Measurements from ENCODE around the gene POLR2J2. TPM values are rescaled to one million over a fixed set of nuclear protein-coding genes. Genes with fewer than 3 reads are reported as not detected.
"Not testable (repeated sequence)": the region's sequence is repeated elsewhere in the genome, so short reads cannot be mapped to it uniquely, and the experiment has no call there.

POLR2J2 gene
- total RNA-seq, 6 experiments from 2014 or later = 6.3 to 8.4 (median 7.6) TPM

DNA sequence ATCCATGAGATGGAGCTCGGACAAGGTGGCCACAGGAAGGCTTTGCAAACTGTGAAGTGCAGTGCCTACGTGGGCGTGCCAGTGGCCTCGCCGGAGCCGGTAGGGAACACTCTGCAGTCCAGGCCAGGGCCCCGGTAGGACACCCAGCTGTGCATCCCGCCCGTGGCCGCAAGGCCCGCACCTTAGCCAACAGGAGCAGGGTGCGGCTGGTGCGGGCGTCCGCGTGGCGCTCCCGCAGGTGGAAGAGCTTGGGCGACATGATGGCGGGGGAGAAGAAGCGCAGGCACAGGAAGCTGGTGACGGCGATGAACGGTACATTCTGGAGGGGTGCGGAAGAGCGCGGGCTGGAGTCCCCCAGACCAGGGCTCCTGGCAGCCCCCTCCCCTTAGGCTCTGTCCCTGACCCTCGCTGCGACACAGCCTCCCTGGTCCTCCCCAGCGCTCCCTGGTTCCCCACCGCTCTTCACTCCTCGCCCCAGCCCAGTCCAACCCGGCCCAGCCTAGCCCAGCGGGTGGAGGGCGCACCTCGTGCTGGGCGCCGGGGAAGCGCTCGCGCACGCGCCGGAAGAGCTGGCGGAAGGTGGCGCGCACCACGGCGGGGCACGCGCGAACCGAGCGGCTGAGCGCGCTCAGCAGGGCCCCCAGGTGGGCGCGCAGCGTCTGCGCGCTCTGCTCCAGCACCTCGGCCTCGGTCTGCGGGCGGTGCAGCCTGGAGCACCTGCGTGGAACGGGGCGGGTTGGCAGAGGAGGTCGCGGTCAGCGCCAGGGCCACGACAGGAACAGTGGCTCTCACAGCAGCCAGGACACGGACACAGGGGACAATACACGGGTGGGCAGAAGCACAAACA is 18.2 kb upstream of the POLR2J2 start:
- not testable (repeated sequence) for H3K27ac Mint-ChIP-seq; H3K4me1 Mint-ChIP-seq (ENCODE audit: low read depth); H3K36me3 Mint-ChIP-seq (ENCODE audit: low read depth); H3K27me3 Mint-ChIP-seq (ENCODE audit: insufficient read depth); DNase-seq; H3K4me3 Mint-ChIP-seq; H3K9me3 Mint-ChIP-seq

- not testable (repeated sequence) for DNase-seq; H3K27ac Mint-ChIP-seq; H3K27me3 Mint-ChIP-seq (ENCODE audit: insufficient read depth); H3K9me3 Mint-ChIP-seq; H3K4me3 Mint-ChIP-seq; H3K36me3 Mint-ChIP-seq (ENCODE audit: low read depth); H3K4me1 Mint-ChIP-seq (ENCODE audit: low read depth)
Measured at GRCh38 chr7:102688299-102689036, 17.0 kb upstream of the POLR2J2 start.

GRCh38 chr7:102682560-102682959 is 11.1 kb upstream of the POLR2J2 start:
- not testable (repeated sequence) for H3K4me3 Mint-ChIP-seq; H3K9me3 Mint-ChIP-seq; H3K27ac Mint-ChIP-seq; DNase-seq; H3K27me3 Mint-ChIP-seq (ENCODE audit: insufficient read depth); H3K36me3 Mint-ChIP-seq (ENCODE audit: low read depth); H3K4me1 Mint-ChIP-seq (ENCODE audit: low read depth)

DNA sequence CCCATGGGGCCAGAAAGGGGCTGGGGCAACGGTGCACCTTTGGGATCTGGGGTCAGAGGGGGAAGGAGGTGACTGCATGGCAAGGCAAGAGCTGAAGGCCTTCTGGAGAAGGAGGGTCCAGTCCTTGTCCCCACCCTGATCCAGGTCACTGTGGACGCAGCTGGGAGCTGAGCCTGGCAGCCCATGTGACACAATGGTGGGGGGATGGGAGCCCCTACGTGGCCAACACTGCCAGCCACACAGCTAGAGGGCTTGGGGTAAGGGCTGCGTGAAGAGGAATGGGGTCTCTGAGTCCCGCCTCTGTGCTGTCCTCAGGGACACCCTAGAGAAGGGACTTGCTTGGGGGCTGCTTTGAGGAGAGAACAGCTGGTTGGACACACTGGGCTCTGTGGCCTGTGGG is 9.3 kb upstream of the POLR2J2 start:
- not testable (repeated sequence) for H3K27ac Mint-ChIP-seq; H3K27me3 Mint-ChIP-seq (ENCODE audit: insufficient read depth); H3K36me3 Mint-ChIP-seq (ENCODE audit: low read depth); H3K4me1 Mint-ChIP-seq (ENCODE audit: low read depth); H3K9me3 Mint-ChIP-seq; DNase-seq; H3K4me3 Mint-ChIP-seq

DNA sequence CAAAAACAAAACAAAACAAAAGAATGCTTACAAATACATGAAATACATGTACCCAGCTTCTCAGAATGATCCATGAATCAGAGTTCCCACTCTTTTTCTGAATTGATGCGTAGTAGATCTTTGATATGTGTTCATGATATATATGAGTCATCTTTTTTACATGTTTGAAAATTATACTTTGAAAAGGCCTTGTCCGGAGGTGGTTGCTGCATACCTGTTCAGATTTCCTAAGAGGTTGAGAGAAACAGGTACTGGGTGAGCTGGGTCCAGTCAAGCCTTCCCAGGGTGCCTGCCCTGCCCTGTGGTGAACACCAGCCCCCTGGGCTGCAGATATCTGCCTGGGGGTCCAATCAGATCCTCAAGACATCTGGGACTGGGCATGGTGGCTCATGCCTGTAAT is 4.1 kb upstream of the POLR2J2 start:
- not testable (repeated sequence) for H3K9me3 Mint-ChIP-seq; H3K4me1 Mint-ChIP-seq (ENCODE audit: low read depth); H3K27ac Mint-ChIP-seq; H3K4me3 Mint-ChIP-seq; H3K27me3 Mint-ChIP-seq (ENCODE audit: insufficient read depth); H3K36me3 Mint-ChIP-seq (ENCODE audit: low read depth); DNase-seq

- not testable (repeated sequence) for H3K36me3 Mint-ChIP-seq (ENCODE audit: low read depth); H3K4me1 Mint-ChIP-seq (ENCODE audit: low read depth); H3K9me3 Mint-ChIP-seq; H3K27ac Mint-ChIP-seq; H3K27me3 Mint-ChIP-seq (ENCODE audit: insufficient read depth); H3K4me3 Mint-ChIP-seq; DNase-seq
Measured at GRCh38 chr7:102673447-102674067, 2.1 kb upstream of the POLR2J2 start.

DNA sequence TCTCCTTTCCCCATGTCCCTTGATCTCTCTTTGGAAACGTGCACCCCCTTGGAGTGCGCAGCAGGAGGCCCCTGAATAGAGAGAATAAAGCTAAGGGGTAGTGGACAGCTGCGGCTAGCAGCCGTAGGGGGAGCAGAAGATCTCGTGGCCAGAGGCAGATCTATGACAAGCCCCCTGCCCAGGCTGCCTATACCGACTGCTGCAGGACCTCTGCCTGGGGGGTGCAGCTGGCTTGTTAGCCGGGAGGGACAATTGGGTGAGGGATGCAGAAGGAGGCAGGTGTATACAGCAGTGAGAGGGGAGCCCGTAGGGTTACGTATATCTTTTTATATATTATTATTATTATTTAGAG is 469 bp upstream of the POLR2J2 start:
- H3K4me1 Mint-ChIP-seq (ENCODE audit: low read depth); H3K9me3 Mint-ChIP-seq; H3K36me3 Mint-ChIP-seq (ENCODE audit: low read depth); H3K4me3 Mint-ChIP-seq; H3K27me3 Mint-ChIP-seq (ENCODE audit: insufficient read depth); DNase-seq; H3K27ac Mint-ChIP-seq: not testable (repeated sequence)

DNA sequence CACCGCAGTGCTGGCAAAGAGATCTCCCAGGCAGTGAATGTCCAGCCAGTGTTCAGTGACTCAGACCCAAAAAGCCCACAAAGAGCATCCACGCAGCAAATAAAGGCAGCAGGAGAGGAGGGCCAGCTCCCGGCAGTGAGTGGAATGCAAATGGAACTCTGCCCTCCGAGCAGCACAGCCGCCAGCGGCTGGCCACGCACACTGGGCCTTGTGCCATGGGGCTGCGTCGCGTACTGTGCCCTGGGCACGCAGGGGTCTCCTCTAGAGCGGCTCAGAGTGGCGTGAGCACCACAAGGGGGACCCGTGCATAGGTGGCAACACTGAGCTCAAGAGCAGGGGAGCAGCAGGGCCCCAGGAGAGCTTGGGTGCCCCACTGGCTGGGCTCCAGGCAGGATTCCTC is 3.9 kb downstream of the POLR2J2 start:
- not testable (repeated sequence) for H3K4me3 Mint-ChIP-seq; H3K36me3 Mint-ChIP-seq (ENCODE audit: low read depth); H3K27ac Mint-ChIP-seq; DNase-seq; H3K9me3 Mint-ChIP-seq; H3K27me3 Mint-ChIP-seq (ENCODE audit: insufficient read depth); H3K4me1 Mint-ChIP-seq (ENCODE audit: low read depth)

- not testable (repeated sequence) for H3K4me1 Mint-ChIP-seq (ENCODE audit: low read depth); H3K4me3 Mint-ChIP-seq; H3K27ac Mint-ChIP-seq; H3K27me3 Mint-ChIP-seq (ENCODE audit: insufficient read depth); DNase-seq; H3K36me3 Mint-ChIP-seq (ENCODE audit: low read depth); H3K9me3 Mint-ChIP-seq
Measured at GRCh38 chr7:102666850-102667249, 4.6 kb downstream of the POLR2J2 start.

DNA sequence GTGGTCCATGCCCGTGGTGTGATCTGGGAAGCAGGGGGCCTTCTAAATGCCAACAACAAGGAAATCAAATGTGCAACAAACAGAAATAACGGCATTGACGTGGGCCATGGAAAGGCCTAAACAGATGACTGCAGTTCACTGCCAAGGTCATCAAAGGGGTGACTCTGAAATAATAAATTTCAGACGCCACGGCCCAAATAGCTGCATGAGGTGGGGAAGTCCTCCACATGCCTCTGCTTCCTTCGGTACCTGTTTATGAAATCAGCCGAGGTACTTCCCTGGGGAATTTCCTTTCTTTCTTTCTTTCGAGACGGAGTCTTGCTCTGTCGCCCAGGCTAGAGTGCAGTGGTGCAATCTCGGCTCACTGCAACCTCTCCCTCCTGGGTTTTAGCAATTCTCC is 6.7 kb downstream of the POLR2J2 start:
- not testable (repeated sequence) for H3K27me3 Mint-ChIP-seq (ENCODE audit: insufficient read depth); H3K4me1 Mint-ChIP-seq (ENCODE audit: low read depth); H3K4me3 Mint-ChIP-seq

DNA sequence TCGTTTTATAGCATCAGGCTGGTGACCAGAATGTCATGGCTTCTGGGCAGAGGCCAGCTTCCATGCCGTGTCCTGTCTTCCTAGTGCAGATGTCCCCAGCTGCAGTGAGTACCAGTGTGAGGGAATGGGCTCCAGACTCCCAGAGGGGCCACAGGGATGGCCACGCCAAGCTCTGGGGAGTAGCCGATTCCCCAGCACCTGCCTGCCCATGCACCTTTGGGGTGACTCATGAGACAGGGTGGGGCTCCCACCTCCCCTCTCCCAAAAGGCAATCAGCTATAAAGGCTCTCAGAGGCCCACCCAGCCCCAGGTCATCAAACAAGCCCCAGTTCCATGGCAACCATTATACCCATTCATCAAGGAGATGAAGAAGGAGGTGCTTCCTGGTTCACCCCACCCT is 21.5 kb downstream of the POLR2J2 start, which contains the start of gene SPDYE2B:
TSS of gene SPDYE2B (plus strand) at position 396 of the 400 bp plus-strand sequence. CDS start 2,030 bp downstream, outside the sequence.
- H3K27ac Mint-ChIP-seq; H3K9me3 Mint-ChIP-seq; H3K36me3 Mint-ChIP-seq (ENCODE audit: low read depth); DNase-seq; H3K4me3 Mint-ChIP-seq; H3K4me1 Mint-ChIP-seq (ENCODE audit: low read depth); H3K27me3 Mint-ChIP-seq (ENCODE audit: insufficient read depth): not testable (repeated sequence)

More for the DNA sequence above, 6.7 kb downstream of the POLR2J2 start:
- not testable (repeated sequence) for DNase-seq; H3K36me3 Mint-ChIP-seq (ENCODE audit: low read depth); H3K27ac Mint-ChIP-seq; H3K9me3 Mint-ChIP-seq

- not testable (repeated sequence) for H3K9me3 Mint-ChIP-seq; H3K4me3 Mint-ChIP-seq; H3K27me3 Mint-ChIP-seq (ENCODE audit: insufficient read depth); H3K4me1 Mint-ChIP-seq (ENCODE audit: low read depth); H3K27ac Mint-ChIP-seq; H3K36me3 Mint-ChIP-seq (ENCODE audit: low read depth); DNase-seq
Measured at GRCh38 chr7:102647813-102648212, 23.6 kb downstream of the POLR2J2 start.

DNA sequence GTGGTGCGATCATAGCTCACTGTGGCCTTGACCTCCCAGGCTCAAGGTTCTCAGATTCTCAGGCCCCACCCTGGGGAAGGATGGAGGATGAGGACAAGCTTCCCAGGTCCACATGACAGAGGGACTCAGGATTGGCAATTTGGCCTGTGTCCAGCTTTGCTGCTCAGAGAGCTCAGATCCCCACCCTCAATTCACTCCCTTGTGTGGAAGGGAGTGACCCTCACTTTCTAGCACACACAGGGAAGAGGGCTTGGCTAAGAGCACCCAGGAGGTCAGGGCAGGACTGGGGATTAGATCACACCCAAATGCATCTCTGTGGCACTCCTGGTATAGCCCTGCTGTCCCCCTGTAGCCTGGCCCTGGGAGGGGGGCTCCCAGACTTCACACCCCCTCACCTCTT is 28.1 kb downstream of the POLR2J2 start:
- H3K27me3 Mint-ChIP-seq (ENCODE audit: insufficient read depth); DNase-seq; H3K27ac Mint-ChIP-seq; H3K4me1 Mint-ChIP-seq (ENCODE audit: low read depth); H3K9me3 Mint-ChIP-seq; H3K36me3 Mint-ChIP-seq (ENCODE audit: low read depth); H3K4me3 Mint-ChIP-seq: not testable (repeated sequence)

- not testable (repeated sequence) for H3K27ac Mint-ChIP-seq; H3K9me3 Mint-ChIP-seq; H3K36me3 Mint-ChIP-seq (ENCODE audit: low read depth); H3K27me3 Mint-ChIP-seq (ENCODE audit: insufficient read depth); H3K4me3 Mint-ChIP-seq; H3K4me1 Mint-ChIP-seq (ENCODE audit: low read depth); DNase-seq
Measured at GRCh38 chr7:102642691-102643090, 28.8 kb downstream of the POLR2J2 start, which contains the start of gene UPK3BL1. TSS of gene UPK3BL1 (minus strand) at chr7:102642791. CDS start at chr7:102642741, 50 bp downstream.

Measured in HFFc6 (cell line).